Immature natural killer cell (primary cell): ENCODE data around the gene BICRA. TPM values are rescaled to one million over a fixed set of nuclear protein-coding genes. Genes with fewer than 3 reads are reported as not detected.

Experiments used
- DNase-seq, 3 donors: peaks; one replicate each; pipeline ENCODE4 v3.0.0; 2022; ENCODE audit warnings: mixed read lengths in 1 of 3
- H3K27ac Mint-ChIP-seq, 6 donors: one replicate each; pipeline ENCODE4 v1.8.0; 2020; ENCODE audit warnings: mixed read lengths in 6 of 6, mild to moderate bottlenecking in 5 of 6, inconsistent platforms in 4 of 6, moderate library complexity in 3 of 6
- H3K27me3 Mint-ChIP-seq, 3 donors: one replicate each; pipeline ENCODE4 v1.8.0; 2020 to 2021; ENCODE audit warnings: low read depth in 3 of 3, mild to moderate bottlenecking in 3 of 3, mixed read lengths in 3 of 3, moderate library complexity in 3 of 3, inconsistent platforms in 1 of 3
- H3K36me3 Mint-ChIP-seq, 3 donors: one replicate each; pipeline ENCODE4 v1.8.0; 2020; ENCODE audit warnings: mixed read lengths in 3 of 3, inconsistent platforms in 2 of 3, mild to moderate bottlenecking in 2 of 3
- H3K4me1 Mint-ChIP-seq, 2 donors: one replicate each; pipeline ENCODE4 v1.8.0; 2020; ENCODE audit warnings: inconsistent platforms in 2 of 2, mild to moderate bottlenecking in 2 of 2, mixed read lengths in 2 of 2, moderate library complexity in 1 of 2
- H3K4me3 Mint-ChIP-seq, 5 donors: one replicate each; pipeline ENCODE4 v1.8.0; 2020; ENCODE audit warnings: mild to moderate bottlenecking in 5 of 5, mixed read lengths in 5 of 5, inconsistent platforms in 3 of 5, moderate library complexity in 3 of 5
- H3K9me3 Mint-ChIP-seq, 6 donors: one replicate each; pipeline ENCODE4 v1.8.0; 2020; ENCODE audit warnings: mild to moderate bottlenecking in 6 of 6, mixed read lengths in 6 of 6, inconsistent platforms in 4 of 6, moderate library complexity in 3 of 6
- polyA plus RNA-seq, 3 donors: library from polyadenylated mRNA; unstranded; fragments of 300-500 nt; fragmentation: Illumina TruSeq; gene quantifications; one replicate each; pipeline ENCODE4 v1.2.3, GENCODE V29; 2021

BICRA gene
- polyA plus RNA-seq, 3 donors from 2014 or later, result 0.36 to 1.9 TPM; not detected in 1

- Mint-ChIP-seq H3K36me3 (peaks cover 4 to 15% (median 5%) of the 10 kb centered on the region in 3 donors), H3K9me3 (no peaks in the 10 kb centered on the region), H3K27me3 (peaks cover 2% of the 10 kb centered on the region in 3 donors), H3K4me1 (peaks cover 1 to 14% of the 10 kb centered on the region in 2 donors), H3K4me3 (no peak overlapping the region), H3K27ac (peak overlapping the region in 1 of 6 donors; percentile 13)
- no peak for DNase-seq
These were observed 77.9 kb downstream of the BICRA start for GRCh38 chr19:47686679-47687450.

DNA sequence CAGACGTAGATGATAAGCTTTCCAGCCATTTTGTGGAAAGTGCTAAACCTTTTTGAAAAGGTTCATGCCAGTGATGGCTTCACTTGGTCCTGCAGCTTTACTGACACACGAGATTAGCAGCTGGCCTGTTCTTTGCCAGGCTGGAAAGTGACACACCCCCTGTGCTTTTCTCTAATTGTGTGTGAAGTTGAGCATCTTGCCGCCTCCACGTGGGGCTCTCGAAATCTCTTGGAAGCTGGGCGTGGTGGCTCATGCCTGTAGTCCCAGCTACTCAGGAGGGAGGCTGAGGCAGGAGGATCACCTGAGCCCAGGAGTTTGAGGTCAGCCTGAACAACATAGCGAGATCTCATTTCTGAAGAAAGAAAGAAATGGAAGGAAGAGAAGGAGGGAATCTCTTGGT, 79.0 kb downstream of the BICRA start:
- Mint-ChIP-seq H3K27me3 (peaks cover 2 to 3% (median 2%) of the 10 kb centered on the region in 3 donors), H3K27ac (peak overlapping the region in 2 of 6 donors; percentile 6 to 61), H3K9me3 (no peaks in the 10 kb centered on the region), H3K4me3 (no peak overlapping the region), H3K4me1 (peaks cover under 1 to 9% of the 10 kb centered on the region in 2 donors), H3K36me3 (peaks cover 1 to 9% (median 5%) of the 10 kb centered on the region in 3 donors)
- no peak for DNase-seq

DNA sequence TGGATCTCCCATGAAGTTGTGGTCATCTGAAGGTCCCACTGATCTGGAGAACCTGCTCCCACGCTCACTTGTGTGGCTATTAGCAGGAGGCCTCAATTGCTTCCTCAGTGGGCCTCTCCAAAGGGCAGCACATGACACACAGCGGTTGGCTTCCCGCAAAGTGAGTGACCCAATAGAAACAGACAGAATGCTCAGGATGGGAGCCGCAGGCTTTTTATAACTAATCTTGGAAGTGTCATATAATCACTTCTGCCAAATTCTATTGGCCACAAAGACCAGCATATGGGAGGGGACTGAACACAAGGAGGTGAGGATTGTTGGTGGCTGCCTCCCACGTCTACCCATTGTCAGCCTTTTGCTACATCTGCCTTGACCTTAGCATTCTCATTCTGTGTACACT, 82.2 kb downstream of the BICRA start:
- peaks cover 0 to 1% (median 0%) of the 10 kb centered on the region in 3 donors for H3K27me3 Mint-ChIP-seq
- no peak overlapping the region for H3K27ac Mint-ChIP-seq
- H3K4me3 Mint-ChIP-seq, result no peak overlapping the region
- no peak for DNase-seq
- H3K4me1 Mint-ChIP-seq, result peaks cover 0 to 6% of the 10 kb centered on the region in 2 donors
- H3K36me3 Mint-ChIP-seq, result peaks cover 3 to 4% (median 4%) of the 10 kb centered on the region in 3 donors
- H3K9me3 Mint-ChIP-seq, result no peaks in the 10 kb centered on the region

DNA sequence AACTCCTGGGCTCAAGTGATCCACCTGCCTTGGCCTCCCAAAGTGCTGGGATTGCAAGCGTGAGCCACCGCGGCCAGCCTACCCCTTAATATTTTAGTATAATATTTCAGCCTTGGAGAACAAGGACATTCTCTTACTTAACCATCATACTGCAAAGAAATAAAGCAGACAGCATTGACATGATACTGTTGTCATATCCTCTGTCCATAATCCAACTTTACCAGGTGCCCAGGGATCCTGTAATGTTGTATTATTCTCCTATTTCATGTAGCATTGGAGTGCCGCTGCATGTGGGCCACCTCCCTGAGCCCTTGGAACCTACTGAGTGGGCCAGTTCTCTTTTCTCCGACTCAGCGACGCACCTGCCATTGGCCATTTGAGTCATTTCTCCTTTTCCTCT, 82.8 kb downstream of the BICRA start:
- peaks cover 0 to under 1% of the 10 kb centered on the region in 2 donors for H3K4me1 Mint-ChIP-seq
- H3K9me3 Mint-ChIP-seq, result no peaks in the 10 kb centered on the region
- no peak overlapping the region for H3K27ac Mint-ChIP-seq
- no peak for DNase-seq
- H3K36me3 Mint-ChIP-seq, result peaks cover 3 to 4% (median 4%) of the 10 kb centered on the region in 3 donors
- no peak overlapping the region for H3K4me3 Mint-ChIP-seq
- H3K27me3 Mint-ChIP-seq, result peaks cover 0 to 1% (median 0%) of the 10 kb centered on the region in 3 donors

GRCh38 chr19:47693489-47693888, 84.6 kb downstream of the BICRA start:
- H3K36me3 Mint-ChIP-seq, result peaks cover 3 to 4% (median 4%) of the 10 kb centered on the region in 3 donors
- no peak overlapping the region for H3K4me3 Mint-ChIP-seq
- DNase-seq, result no peak
- no peaks in the 10 kb centered on the region for H3K9me3 Mint-ChIP-seq
- peaks cover 0 to 1% (median 0%) of the 10 kb centered on the region in 3 donors for H3K27me3 Mint-ChIP-seq
- H3K27ac Mint-ChIP-seq, result no peak overlapping the region
- H3K4me1 Mint-ChIP-seq, result no peaks in the 10 kb centered on the region

- Mint-ChIP-seq H3K4me3 (no peak overlapping the region), H3K27ac (no peak overlapping the region), H3K27me3 (peaks cover 0 to 1% (median 0%) of the 10 kb centered on the region in 3 donors), H3K9me3 (no peaks in the 10 kb centered on the region), H3K36me3 (peaks cover 3 to 4% (median 4%) of the 10 kb centered on the region in 3 donors), H3K4me1 (no peaks in the 10 kb centered on the region)
- DNase-seq, result no peak
These were observed 85.0 kb downstream of the BICRA start for GRCh38 chr19:47693903-47694302.

- Mint-ChIP-seq H3K27me3 (peaks cover 0 to 1% (median 0%) of the 10 kb centered on the region in 3 donors), H3K4me3 (no peak overlapping the region), H3K36me3 (peaks cover 3 to 4% (median 4%) of the 10 kb centered on the region in 3 donors)
These were observed 85.7 kb downstream of the BICRA start for GRCh38 chr19:47694466-47695273.

GRCh38 chr19:47695533-47696262, 86.8 kb downstream of the BICRA start:
- peaks cover 4 to 8% (median 4%) of the 10 kb centered on the region in 3 donors for H3K36me3 Mint-ChIP-seq
- H3K9me3 Mint-ChIP-seq, result no peaks in the 10 kb centered on the region
- no peak overlapping the region for H3K4me3 Mint-ChIP-seq
- no peak for DNase-seq
- peak overlapping the region in 2 of 6 donors; percentile 26 to 67 for H3K27ac Mint-ChIP-seq
- H3K27me3 Mint-ChIP-seq, result peaks cover 0 to 1% (median 0%) of the 10 kb centered on the region in 3 donors
- no peaks in the 10 kb centered on the region for H3K4me1 Mint-ChIP-seq

More at GRCh38 chr19:47694466-47695273, 85.7 kb downstream of the BICRA start:
- Mint-ChIP-seq H3K4me1 (no peaks in the 10 kb centered on the region), H3K27ac (no peak overlapping the region), H3K9me3 (no peaks in the 10 kb centered on the region)
- no peak for DNase-seq

DNA sequence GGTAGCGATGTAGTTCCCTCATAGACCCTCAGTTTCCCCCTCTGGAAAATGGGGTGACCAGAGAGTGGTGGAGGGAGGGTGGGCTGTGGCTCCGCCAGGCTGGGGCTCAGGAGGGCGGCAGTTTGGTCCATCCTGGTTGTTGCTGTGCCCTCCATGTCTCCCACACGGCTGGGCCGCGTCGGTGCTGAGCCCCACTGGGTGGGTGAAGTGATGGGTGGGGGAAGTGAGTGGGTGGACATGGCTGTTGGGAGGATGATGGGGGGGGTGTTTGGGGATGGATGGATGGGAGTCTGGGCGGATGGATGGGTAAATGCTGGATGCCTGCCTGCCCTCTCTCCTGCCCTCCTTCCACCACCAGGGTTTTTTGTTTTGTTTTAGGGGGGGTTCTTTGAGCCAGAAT, 87.7 kb downstream of the BICRA start:
- Mint-ChIP-seq H3K4me1 (no peaks in the 10 kb centered on the region), H3K27ac (peak overlapping the region in 1 of 6 donors; percentile 12), H3K36me3 (peaks cover 4 to 8% (median 4%) of the 10 kb centered on the region in 3 donors), H3K4me3 (no peak overlapping the region), H3K9me3 (no peaks in the 10 kb centered on the region), H3K27me3 (peaks cover 0 to 1% (median 0%) of the 10 kb centered on the region in 3 donors)
- no peak for DNase-seq

- Mint-ChIP-seq H3K27ac (peak overlapping the region in 1 of 6 donors; percentile 23), H3K4me1 (no peaks in the 10 kb centered on the region)
- DNase-seq, result peak; percentile 32 to 44 (median 41)
These were observed 89.1 kb downstream of the BICRA start for GRCh38 chr19:47697863-47698609.

GRCh38 chr19:47698631-47699359, 89.9 kb downstream of the BICRA start:
- no peaks in the 10 kb centered on the region for H3K27me3 Mint-ChIP-seq
- no peak for DNase-seq
- H3K9me3 Mint-ChIP-seq, result no peaks in the 10 kb centered on the region
- no peak overlapping the region for H3K27ac Mint-ChIP-seq
- no peak overlapping the region for H3K4me3 Mint-ChIP-seq
- H3K36me3 Mint-ChIP-seq, result peaks cover 11 to 19% (median 11%) of the 10 kb centered on the region in 3 donors
- H3K4me1 Mint-ChIP-seq, result no peaks in the 10 kb centered on the region

More at GRCh38 chr19:47697863-47698609, 89.1 kb downstream of the BICRA start:
- H3K36me3 Mint-ChIP-seq, result peaks cover 7 to 15% (median 7%) of the 10 kb centered on the region in 3 donors
- H3K9me3 Mint-ChIP-seq, result no peaks in the 10 kb centered on the region
- no peak overlapping the region for H3K4me3 Mint-ChIP-seq
- H3K27me3 Mint-ChIP-seq, result no peaks in the 10 kb centered on the region

DNA sequence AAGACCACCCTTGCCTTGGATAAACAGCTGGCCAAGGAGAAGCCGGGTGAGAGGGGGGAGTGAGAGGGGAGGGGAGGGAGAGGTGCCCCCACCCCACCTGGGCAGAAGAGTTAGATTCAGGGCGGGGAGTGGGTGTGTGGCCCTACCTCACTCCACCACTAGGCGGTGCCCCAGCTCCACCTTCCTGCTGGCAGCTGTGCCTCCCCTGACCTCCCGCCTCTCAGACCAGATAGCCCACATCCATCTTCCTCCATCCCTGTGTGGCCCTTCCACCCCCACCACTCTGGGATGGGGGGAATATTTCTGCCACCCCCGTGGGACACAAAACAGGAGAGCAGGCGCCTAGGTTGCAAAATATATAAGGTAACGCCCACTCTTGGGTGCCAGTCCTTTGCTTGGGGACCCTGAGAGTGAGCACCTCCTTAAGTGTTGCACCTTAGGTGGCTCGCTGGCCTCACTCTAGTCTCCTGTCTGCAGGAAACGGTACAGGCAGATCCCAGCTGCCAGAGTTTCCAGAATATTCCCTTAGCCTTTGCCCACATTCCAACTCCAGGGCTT, 90.5 kb downstream of the BICRA start:
- peaks cover 11 to 19% (median 11%) of the 10 kb centered on the region in 3 donors for H3K36me3 Mint-ChIP-seq
- H3K27ac Mint-ChIP-seq, result no peak overlapping the region
- no peaks in the 10 kb centered on the region for H3K4me1 Mint-ChIP-seq
- DNase-seq, result peak; percentile 25 to 36 (median 32)
- no peak overlapping the region for H3K4me3 Mint-ChIP-seq
- peaks cover 0 to 2% (median 0%) of the 10 kb centered on the region in 3 donors for H3K27me3 Mint-ChIP-seq
- H3K9me3 Mint-ChIP-seq, result no peaks in the 10 kb centered on the region
